A549 (cell line): ENCODE data around the gene PLCD1.

ENCODE experiments used
- CEBPB ChIP-seq, 2 experiments: fragments of >200 bp in 1 of 2; sonication (Bioruptor Twin) in 1 of 2; formaldehyde crosslinking in 1 of 2; IDR thresholded peaks; 2 replicates each; pipeline ENCODE4 v1.6.1; 2012 to 2016
- CHD2 ChIP-seq: fragments of 150-350 bp; IDR thresholded peaks from 2 replicates; pipeline ENCODE4 v1.6.1; 2014; ENCODE audit warnings: low read length; ENCODE audit not compliant: partially characterized antibody
- HOXA7 ChIP-seq: fragments of 250-450 bp; sonication (Bioruptor Pico); IDR thresholded peaks from 2 replicates; pipeline ENCODE4 v1.5.0; 2020; ENCODE audit warnings: mild to moderate bottlenecking, moderate library complexity
- KDM1A ChIP-seq: fragments of 200-600 bp; sonication (generic); IDR thresholded peaks from 2 replicates; pipeline ENCODE4 v1.6.1; 2016; ENCODE audit warnings: low read depth, mild to moderate bottlenecking
- POLR2A ChIP-seq: IDR thresholded peaks from 2 replicates; pipeline ENCODE4 v1.6.1; 2012; ENCODE audit warnings: mild to moderate bottlenecking, low read length
- TF ChIP-seq, protein P1 (sequence below): fragments of 450-650 bp; IDR thresholded peaks from 2 replicates; pipeline ENCODE4 v1.6.1; 2014; ENCODE audit warnings: antibody characterized with exemption
- TF ChIP-seq, protein P2 (sequence below): fragments of >200 bp; sonication (Bioruptor Twin); formaldehyde crosslinking; IDR thresholded peaks from 3 replicates; pipeline ENCODE4 v1.5.1; 2016

DNA sequence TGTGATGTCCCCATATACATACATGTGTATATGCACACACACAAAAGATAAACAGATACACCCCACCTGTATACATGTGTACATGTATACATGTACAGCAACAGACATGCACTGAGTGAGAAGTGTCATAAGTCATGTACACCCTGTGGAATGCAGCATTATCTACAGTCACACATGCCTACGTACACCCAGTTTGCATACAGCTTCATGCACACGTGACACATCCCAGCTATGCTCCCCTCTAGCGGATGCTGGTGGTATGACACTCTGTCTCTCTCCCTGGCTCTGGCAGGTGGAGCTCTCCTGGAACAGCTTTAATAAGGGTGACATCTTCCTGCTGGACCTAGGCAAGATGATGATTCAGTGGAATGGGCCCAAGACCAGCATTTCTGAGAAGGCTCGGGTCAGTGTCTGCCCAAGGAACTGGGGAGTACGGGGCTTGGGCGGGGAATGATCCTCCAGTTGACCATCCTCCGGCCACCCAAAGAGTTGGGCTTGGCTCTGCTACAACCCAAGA lies 32.6 kb downstream of the PLCD1 start:
- no peak for TF ChIP-seq POLR2A
- TF ChIP-seq, protein P1, sequence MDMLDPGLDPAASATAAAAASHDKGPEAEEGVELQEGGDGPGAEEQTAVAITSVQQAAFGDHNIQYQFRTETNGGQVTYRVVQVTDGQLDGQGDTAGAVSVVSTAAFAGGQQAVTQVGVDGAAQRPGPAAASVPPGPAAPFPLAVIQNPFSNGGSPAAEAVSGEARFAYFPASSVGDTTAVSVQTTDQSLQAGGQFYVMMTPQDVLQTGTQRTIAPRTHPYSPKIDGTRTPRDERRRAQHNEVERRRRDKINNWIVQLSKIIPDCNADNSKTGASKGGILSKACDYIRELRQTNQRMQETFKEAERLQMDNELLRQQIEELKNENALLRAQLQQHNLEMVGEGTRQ: peak; percentile 94
- TF ChIP-seq, protein P2, sequence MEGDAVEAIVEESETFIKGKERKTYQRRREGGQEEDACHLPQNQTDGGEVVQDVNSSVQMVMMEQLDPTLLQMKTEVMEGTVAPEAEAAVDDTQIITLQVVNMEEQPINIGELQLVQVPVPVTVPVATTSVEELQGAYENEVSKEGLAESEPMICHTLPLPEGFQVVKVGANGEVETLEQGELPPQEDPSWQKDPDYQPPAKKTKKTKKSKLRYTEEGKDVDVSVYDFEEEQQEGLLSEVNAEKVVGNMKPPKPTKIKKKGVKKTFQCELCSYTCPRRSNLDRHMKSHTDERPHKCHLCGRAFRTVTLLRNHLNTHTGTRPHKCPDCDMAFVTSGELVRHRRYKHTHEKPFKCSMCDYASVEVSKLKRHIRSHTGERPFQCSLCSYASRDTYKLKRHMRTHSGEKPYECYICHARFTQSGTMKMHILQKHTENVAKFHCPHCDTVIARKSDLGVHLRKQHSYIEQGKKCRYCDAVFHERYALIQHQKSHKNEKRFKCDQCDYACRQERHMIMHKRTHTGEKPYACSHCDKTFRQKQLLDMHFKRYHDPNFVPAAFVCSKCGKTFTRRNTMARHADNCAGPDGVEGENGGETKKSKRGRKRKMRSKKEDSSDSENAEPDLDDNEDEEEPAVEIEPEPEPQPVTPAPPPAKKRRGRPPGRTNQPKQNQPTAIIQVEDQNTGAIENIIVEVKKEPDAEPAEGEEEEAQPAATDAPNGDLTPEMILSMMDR: peak; percentile 68
- no peak for TF ChIP-seq CHD2
- TF ChIP-seq KDM1A: peak; percentile 97
- no peak for TF ChIP-seq CEBPB (IDR thresholded peaks at IDR 0.05)
- TF ChIP-seq HOXA7 (CRISPR knock-in tag): no peak
